ENCODE measurements around the gene EIF2B5. TPM values are rescaled to one million over a fixed set of nuclear protein-coding genes. Genes with fewer than 3 reads are reported as not detected.

EIF2B5 gene
- total and polyA plus RNA-seq, 9 of the 15 experiments (the other 6 are each of a cell fraction or from before 2014, with no cell fraction given): 19.1 to 92.4 (median 74.0) TPM

- no peak for TF ChIP-seq RERE (CRISPR knock-in tag; IDR thresholded peaks at IDR 0.05; ENCODE audit: borderline replicate concordance)
- TF ChIP-seq RAD21 (CRISPR knock-in tag; conservative IDR thresholded peaks at IDR 0.05 in 1 of 2, IDR thresholded peaks at IDR 0.05 in 1 of 2): no peak
- no peak for TF ChIP-seq JUND (IDR thresholded peaks at IDR 0.05; ENCODE audit: borderline replicate concordance, low read depth, low read length)
- TF ChIP-seq JUND (tag; IDR thresholded peaks at IDR 0.05; ENCODE audit: borderline replicate concordance, low read depth, low read length): no peak
- TF ChIP-seq POLR2G (IDR thresholded peaks at IDR 0.05; ENCODE audit: low read depth, low read length): no peak
- no peak for TF ChIP-seq ZBTB8A (IDR thresholded peaks at IDR 0.05; ENCODE audit: partially characterized antibody)
- 0 out of 2 replicates have a peak, but pooled peaks have one; percentile 11 for TF ChIP-seq EP400 (IDR thresholded peaks at IDR 0.05)
- TF ChIP-seq BMI1 (IDR thresholded peaks at IDR 0.05; ENCODE audit: low read length): no peak
- TF ChIP-seq E2F4 (CRISPR knock-in tag; IDR thresholded peaks at IDR 0.05; ENCODE audit: low read depth): 0 out of 2 replicates have a peak, but pooled peaks have one; percentile 19
- TF ChIP-seq MLX (CRISPR knock-in tag; conservative IDR thresholded peaks at IDR 0.05): 0 out of 4 replicates have a peak, but pooled peaks of 1 of the 2 experiments have one; percentile 20
- no peak for TF ChIP-seq HNRNPH1 (optimal IDR thresholded peaks at IDR 0.05; ENCODE audit: low read depth, low read length)
- no peak for TF ChIP-seq RBM14 (IDR thresholded peaks at IDR 0.05; ENCODE audit: borderline replicate concordance, insufficient read depth, low read depth, low read length)
- TF ChIP-seq ZNF584 (CRISPR knock-in tag; IDR thresholded peaks at IDR 0.05; ENCODE audit: low read depth): no peak
- TF ChIP-seq ADNP (tag; IDR thresholded peaks at IDR 0.05): no peak
- no peak for TF ChIP-seq CBFA2T3 (IDR thresholded peaks at IDR 0.05)
- TF ChIP-seq NONO (IDR thresholded peaks at IDR 0.05; ENCODE audit: low read depth in 2 of 2, low read length in 1 of 2): no peak
- no peak for TF ChIP-seq SRF (CRISPR knock-in tag; IDR thresholded peaks at IDR 0.05)
- TF ChIP-seq ZNF232 (CRISPR knock-in tag; IDR thresholded peaks at IDR 0.05): no peak
- no peak for TF ChIP-seq SMARCA5 (IDR thresholded peaks at IDR 0.05)
- TF ChIP-seq PPARD (CRISPR knock-in tag; IDR thresholded peaks at IDR 0.05): no peak
These were observed 20.7 kb downstream of the EIF2B5 start (continued) for GRCh38 chr3:184155644-184156521.
